Stimulated activated CD4-positive, alpha-beta T cell treated with anti-CD3 and anti-CD28 coated beads, Interleukin-2, amount 100 ng/mL, for 4 hours (primary cell): ENCODE results near the gene KTN1.

Source experiments
- DNase-seq: peaks from one replicate; pipeline ENCODE4 v3.0.0-alpha.2; 2020; ENCODE audit warnings: low read depth

Gene KTN1

DNA sequence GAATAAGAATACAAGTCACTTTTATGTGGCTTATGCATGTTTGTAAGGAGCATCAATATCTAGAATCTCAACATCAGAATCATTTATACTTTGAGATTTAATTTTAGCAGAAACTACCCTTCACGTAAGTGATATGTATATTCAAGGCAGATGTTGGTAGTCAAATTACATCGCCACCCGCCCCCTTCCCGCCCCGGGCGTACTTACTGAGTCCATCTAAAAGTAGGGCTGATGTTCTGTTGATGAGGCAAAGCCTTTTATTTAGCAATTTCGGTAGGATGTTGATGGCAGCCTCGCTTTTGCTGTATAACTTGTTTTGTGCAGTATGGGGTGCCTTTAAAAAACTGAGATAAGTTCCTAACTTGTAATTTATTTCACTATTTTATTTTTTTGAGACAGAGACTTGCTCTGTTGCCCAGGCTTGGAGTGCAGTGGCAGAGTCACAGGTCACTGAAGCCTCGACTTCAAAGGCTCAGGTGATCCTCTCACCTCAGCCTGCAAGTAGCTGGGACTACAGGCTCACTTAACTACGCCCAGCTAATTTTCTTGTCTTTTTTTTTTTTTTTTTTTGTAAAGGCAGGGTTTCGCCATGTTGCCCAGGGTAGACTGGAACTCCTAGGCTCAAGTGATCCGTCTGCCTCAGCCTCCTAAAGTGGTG, 30.8 kb downstream of the KTN1 start:
- no peak for DNase-seq

GRCh38 chr14:55611859-55612258, 31.9 kb downstream of the KTN1 start:
- DNase-seq = no peak

DNA sequence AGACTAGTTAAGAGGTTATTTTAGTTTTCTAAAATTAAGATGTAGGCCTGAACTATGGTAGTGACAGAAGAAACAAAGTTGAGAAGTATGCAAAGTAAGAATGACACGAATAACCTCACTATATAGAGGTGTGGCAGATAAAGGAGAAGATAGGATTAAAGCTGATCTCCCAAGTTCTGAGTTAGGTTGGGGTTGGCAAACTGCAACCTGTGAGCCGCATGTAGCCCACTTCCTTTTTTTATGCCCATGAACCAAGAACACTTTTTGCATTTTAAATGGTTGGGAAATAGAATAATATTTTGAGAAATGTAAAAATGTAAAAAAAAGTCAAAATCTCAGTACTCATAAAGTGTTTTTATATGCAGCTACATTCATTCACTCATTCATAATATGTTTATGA, 34.3 kb downstream of the KTN1 start:
- DNase-seq = no peak

- no peak for DNase-seq
These were observed 40.3 kb downstream of the KTN1 start for GRCh38 chr14:55620277-55620676.

GRCh38 chr14:55620981-55621380, 41.0 kb downstream of the KTN1 start:
- no peak for DNase-seq

DNA sequence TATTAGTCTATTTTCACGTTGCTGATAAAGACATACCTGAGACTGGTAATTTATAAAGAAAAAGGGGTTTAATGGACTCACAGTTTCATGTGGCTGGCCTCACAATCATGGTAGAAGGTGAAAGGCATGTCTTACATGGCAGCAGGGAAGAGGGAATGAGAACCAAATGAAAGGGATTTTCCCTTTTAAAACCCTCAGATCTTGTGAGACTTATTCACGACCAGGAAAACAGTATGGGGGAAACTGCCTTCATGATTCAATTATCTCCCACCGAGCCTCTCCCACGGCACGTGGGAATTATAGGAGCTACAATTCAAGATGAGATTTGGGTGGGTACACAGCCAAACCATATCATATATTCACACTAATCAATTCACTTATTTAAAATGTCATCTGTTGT, 41.4 kb downstream of the KTN1 start:
- no peak for DNase-seq

- no peak for DNase-seq
These were observed 44.9 kb downstream of the KTN1 start for GRCh38 chr14:55624913-55625312.

DNA sequence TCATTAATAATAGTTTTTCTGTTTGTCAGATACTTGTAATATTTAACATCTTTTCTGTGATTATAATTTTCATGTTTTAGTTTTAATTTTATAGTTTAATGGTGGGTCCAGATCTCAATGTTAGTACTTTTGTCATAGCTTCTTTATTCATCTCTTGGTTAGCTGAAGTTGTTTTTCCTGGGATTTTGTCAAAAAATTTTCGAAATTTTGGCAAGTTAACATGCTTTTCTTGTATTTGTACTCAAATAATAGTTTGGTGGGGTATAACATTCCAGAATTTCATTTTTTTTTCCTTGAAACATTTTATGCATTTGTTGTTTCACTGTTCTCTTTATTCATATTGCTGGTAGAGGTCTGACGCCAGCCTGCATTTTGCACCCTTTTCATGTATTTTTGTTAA, 45.5 kb downstream of the KTN1 start:
- DNase-seq = no peak

DNA sequence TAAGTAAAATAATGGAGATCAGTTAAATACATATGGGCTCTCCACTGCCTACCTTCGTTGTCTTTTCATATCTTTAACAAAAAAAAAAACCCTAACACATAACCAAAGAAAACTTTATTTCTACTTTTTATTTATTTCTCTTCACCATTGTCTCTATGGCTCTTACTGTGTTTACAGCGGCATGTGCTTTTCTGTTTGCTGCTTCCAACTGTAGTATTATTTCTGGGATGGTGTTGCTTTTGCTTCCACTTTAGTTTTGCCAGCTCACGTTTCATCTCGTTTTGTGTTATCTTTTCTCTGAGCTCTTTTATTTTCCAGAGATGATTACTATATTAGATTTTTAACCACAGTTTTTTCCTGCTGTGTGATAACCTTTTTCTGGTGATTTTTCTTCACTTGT, 46.1 kb downstream of the KTN1 start:
- no peak for DNase-seq

DNA sequence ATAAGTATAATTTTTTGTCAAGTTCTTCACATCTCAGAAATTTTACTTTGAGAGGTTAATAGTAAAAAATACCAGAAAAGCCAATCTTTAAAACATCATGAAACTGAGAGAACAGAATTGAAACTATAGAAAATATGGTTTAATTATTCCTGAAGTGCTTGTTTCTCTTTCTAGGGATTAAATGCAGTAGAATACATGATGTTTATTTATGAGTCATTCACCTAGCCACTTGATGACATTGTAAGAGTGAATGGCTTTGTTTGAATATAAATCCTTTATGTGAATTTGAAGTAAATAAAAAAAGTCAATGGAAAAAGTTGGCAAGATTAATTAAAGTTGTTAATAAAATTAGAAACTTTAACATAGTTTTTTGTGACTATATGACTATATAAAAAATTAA, 48.4 kb downstream of the KTN1 start:
- DNase-seq = no peak

DNA sequence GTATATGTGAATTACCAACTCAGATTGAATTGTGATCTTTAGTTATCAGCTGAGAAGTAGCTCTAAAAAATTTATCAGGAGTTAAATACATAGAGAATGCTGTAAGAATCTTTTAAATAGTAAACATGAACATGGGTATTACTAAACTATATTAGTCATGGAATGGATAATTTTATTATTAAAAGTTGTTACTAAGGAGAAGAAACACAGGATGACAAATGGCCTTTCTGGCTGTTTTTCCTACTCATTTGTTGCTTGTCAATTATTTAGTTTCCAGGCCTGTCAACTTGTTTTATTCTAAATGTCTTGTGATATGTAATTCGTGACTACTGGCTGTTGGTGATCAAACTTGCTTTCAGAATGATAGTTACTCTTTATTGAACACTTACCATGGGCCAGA, 58.7 kb downstream of the KTN1 start:
- no peak for DNase-seq

DNA sequence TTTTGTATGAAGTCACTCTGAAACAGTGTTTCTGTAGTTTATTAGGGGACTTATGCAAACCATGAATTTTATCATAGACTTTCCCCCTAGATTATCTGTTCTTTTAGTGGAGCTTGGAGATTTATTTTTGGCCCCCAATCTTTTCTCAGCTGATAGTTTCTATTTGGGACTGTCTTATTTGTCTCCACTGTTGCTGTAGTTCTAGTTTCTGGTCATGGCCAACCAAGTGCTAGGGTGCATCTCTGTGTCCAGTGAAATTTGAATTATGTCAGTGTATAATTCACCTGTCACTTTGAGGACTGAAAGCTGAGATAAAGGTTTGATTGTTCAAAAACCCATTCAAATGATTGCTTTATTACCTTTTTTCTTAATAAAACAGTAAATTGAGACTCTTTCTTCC, 61.3 kb downstream of the KTN1 start:
- DNase-seq = no peak

GRCh38 chr14:55641954-55642353, 61.9 kb downstream of the KTN1 start:
- no peak for DNase-seq

DNA sequence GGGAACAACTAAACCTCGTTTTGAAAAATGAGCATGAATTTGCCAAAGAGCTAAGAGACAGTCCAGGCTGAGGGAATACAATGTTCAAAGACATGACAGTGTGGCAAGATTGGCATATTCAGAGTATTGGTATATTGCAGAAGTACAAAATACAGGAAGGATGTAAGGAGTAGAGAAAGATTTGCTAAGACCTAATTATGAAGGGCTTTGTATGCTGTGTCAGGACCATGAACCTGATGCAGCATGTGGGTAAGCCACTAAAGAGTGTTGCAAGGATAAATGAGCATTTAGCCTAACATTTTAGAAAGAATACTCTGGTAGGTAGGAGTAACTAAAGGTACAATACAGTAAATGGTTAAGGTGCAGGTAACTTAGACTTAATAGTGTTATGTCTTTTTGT, 65.1 kb downstream of the KTN1 start:
- DNase-seq = no peak

DNA sequence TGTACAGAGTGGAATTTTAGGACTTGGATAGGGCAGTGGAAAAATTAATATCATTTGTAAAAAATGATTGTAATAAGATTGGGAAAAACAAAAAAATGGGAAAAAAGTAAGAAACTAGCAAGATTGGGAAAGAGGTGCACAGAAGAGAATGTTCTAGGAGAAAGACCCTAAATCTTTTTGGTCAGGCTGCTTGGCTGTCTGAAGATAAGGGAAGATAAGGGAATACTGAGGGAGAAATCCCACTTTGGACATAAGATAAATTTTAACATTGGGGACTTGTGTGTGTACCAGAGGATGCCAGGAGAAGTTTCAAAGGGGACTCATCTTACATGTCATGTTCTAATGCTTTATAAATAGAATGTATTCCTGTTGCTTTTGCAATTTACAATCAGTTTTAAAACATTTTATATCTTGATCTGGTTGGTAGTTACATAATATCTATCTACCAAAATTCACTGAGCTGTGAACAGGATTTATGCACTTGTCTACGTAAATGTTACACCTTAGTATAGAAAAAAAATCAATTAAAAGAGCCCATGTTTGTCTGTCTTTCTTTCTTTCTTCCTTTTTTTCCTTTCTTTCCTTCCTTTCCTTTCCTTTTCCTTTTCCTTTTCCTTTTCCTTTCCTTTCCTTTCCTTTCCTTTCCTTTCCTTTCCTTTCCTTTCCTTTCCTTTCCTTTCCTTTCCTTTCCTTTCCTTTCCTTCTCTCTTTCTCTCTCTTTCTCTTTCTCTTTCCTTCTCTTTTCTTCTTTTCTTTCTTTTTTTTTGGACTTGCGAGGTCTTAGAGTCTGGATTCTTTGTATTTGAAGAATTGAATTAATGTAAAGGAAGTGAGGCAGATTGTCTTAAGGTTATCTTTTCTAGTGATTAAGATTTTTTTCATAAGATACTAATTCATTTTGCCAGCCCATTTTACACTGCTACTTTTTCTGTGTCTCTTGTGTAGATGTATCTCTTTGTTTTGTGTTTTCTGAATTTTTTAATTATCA, 66.1 kb downstream of the KTN1 start:
- DNase-seq = no peak

- no peak for DNase-seq
These were observed 71.0 kb downstream of the KTN1 start for GRCh38 chr14:55650992-55651391.

- DNase-seq = no peak
These were observed 74.2 kb downstream of the KTN1 start for GRCh38 chr14:55654243-55654642.

GRCh38 chr14:55661029-55661428, 81.0 kb downstream of the KTN1 start:
- no peak for DNase-seq

DNA sequence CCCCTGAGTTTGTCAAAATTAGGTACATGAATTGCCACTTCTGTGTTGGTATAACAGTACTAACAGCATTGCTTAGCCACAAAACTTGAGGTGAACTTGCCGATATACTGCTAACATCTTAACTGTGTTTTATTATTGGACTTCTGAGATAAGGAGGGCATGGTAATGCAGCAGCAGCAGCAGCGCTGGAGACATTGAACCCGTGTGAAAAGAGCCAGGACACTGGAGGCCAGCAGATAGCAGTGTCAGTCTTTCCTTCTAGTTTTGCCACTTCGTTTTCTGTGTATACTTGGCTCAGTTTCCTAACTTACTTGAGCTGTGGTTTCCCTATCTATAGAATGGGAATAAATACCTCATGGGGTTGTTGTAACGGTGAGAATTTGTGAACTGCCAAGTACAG, 82.7 kb downstream of the KTN1 start:
- DNase-seq = no peak

DNA sequence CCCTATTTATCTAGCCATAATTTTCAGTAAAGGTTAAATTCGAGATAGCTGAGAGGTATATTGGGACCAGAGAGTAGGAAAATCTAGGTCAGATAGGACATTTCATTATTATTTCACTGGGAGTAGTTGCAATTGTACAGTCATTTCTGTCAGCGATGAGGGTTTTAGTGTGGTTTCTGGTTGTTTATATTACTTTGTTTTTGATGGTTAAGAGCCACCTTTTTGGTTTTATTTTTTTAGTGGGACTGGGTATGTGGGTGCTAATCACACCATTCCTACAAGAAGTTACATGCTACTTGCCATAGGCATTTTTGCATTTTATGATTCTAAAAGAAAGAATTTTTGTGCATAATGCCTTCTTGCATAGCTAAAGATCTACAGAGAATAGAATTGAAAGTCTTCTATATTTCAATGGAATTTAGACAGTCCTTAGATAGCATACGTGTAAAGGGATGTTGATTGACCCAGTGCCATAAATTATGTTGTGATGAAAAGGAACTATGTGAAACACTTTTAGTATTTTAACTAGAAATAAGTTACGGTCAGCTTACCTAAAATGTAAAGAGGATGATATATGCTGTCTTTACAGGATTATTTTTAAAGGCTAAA, 85.2 kb downstream of the KTN1 start:
- no peak for DNase-seq

- DNase-seq = no peak
These were observed 87.8 kb downstream of the KTN1 start for GRCh38 chr14:55667801-55668200.

DNA sequence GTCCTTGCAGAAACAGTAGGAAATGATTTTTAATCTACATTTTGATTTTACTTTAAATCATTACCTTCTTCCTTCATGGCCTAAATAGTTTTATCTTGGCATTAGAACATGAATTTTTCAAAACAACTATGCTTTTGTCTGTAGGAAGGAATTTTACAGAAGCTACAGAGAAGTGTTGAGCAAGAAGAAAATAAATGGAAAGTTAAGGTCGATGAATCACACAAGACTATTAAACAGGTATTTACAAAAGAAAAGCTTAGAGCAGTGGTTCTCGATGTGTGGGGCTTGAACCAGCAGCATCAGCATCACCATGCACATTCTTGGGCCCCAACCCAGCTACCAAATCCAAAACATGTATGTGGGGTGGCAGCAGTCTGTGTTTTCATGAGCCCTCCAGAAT, 91.6 kb downstream of the KTN1 start:
- no peak for DNase-seq

DNA sequence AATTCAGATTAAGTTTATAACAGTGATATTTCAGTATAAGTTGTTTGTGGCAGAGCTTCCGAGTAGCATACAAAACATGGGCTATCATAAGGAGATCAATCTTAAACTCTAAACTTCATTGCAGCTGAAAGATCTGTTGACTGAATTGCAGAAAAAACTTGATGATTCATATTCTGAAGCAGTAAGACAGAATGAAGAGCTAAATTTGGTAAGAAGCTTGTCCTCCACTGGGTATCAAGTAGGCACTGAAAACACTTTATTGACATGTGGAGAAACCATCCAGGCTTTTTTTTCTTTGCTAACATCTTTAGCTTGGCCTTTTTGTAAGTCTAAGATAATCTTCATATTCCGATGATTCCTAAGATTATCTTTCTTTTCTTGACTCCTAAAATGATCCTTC, 93.0 kb downstream of the KTN1 start:
- DNase-seq = no peak
